Vagina (tissue), 2 donors: ENCODE results near the gene RCL1. TPM values are rescaled to one million over a fixed set of nuclear protein-coding genes. Genes with fewer than 3 reads are reported as not detected.

Experiments used
- DNase-seq, 2 donors: peaks; one replicate each; pipeline ENCODE4 v3.0.0-alpha.2; 2017; ENCODE audit errors: extremely low spot score in 2 of 2
- H3K27ac ChIP-seq: fragments of 200-600 bp; sonication (generic); one replicate; pipeline ENCODE4 v1.5.1; 2019
- H3K27me3 ChIP-seq: fragments of 200-600 bp; sonication (generic); one replicate; pipeline ENCODE4 v1.5.1; 2019
- H3K36me3 ChIP-seq, 2 donors: fragments of 200-600 bp; sonication (generic); one replicate each; pipeline ENCODE4 v1.5.1; 2017 to 2019
- H3K4me1 ChIP-seq: fragments of 200-600 bp; sonication (generic); one replicate; pipeline ENCODE4 v1.5.1; 2019
- H3K4me3 ChIP-seq, 2 donors: fragments of 200-600 bp; sonication (generic); 1 replicate in 1 of 2; 2 replicates in 1 of 2; pipeline ENCODE4 v1.5.1; 2016 to 2019
- H3K9me3 ChIP-seq: fragments of 200-600 bp; sonication (generic); one replicate; pipeline ENCODE4 v1.5.1; 2019
- POLR2A ChIP-seq, 2 donors: fragments of 450-650 bp; IDR thresholded peaks; one replicate each; pipeline ENCODE4 v1.6.1; 2017; ENCODE audit warnings: antibody characterized with exemption in 2 of 2, mild to moderate bottlenecking in 2 of 2, moderate library complexity in 2 of 2
- POLR2AphosphoS5 ChIP-seq, 2 donors: sonication (generic); formaldehyde crosslinking; IDR thresholded peaks; one replicate each; pipeline ENCODE4 v1.9.0; 2017; ENCODE audit warnings: antibody characterized with exemption in 2 of 2, mild to moderate bottlenecking in 2 of 2, low read depth in 1 of 2; ENCODE audit not compliant: insufficient read depth in 1 of 2
- intact Hi-C: fragments of 100-400 bp; cut with DNase I; formaldehyde crosslinking; loops from one replicate; pipeline ENCODE4 v1.15.1; 2023
- total RNA-seq: library from RNA; depleted of rRNA; stranded (reverse); fragments of >200 nt; gene quantifications from one replicate; pipeline ENCODE4 v1.2.3, GENCODE V29; 2016
- TF ChIP-seq, protein P1 (sequence below), 3 experiments: fragments of 450-650 bp in 2 of 3; fragments of 200-600 bp in 1 of 3; sonication (generic) in 1 of 3; IDR thresholded peaks; one replicate each; pipeline ENCODE4 v1.5.1; 2017 to 2019; ENCODE audit warnings: antibody characterized with exemption in 3 of 3, mild to moderate bottlenecking in 2 of 3, moderate library complexity in 2 of 3

The RCL1 gene
- total RNA-seq, 1 donor from 2014 or later = 24.8 TPM

- Histone ChIP-seq H3K9me3 (no peaks in the 10 kb centered on the region), H3K27me3 (no peaks in the 10 kb centered on the region), H3K4me3 (no peak overlapping the region), H3K4me1 (no peaks in the 10 kb centered on the region), H3K27ac (no peak overlapping the region), H3K36me3 (no peaks in the 10 kb centered on the region)
- intact Hi-C loops = no loop called here
- TF ChIP-seq, protein P1, sequence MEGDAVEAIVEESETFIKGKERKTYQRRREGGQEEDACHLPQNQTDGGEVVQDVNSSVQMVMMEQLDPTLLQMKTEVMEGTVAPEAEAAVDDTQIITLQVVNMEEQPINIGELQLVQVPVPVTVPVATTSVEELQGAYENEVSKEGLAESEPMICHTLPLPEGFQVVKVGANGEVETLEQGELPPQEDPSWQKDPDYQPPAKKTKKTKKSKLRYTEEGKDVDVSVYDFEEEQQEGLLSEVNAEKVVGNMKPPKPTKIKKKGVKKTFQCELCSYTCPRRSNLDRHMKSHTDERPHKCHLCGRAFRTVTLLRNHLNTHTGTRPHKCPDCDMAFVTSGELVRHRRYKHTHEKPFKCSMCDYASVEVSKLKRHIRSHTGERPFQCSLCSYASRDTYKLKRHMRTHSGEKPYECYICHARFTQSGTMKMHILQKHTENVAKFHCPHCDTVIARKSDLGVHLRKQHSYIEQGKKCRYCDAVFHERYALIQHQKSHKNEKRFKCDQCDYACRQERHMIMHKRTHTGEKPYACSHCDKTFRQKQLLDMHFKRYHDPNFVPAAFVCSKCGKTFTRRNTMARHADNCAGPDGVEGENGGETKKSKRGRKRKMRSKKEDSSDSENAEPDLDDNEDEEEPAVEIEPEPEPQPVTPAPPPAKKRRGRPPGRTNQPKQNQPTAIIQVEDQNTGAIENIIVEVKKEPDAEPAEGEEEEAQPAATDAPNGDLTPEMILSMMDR (IDR thresholded peaks at IDR 0.05) = no peak
- no peak for TF ChIP-seq POLR2AphosphoS5 (IDR thresholded peaks at IDR 0.05; ENCODE audit: insufficient read depth in 1 of 2, low read depth in 1 of 2)
- no peak for TF ChIP-seq POLR2A (IDR thresholded peaks at IDR 0.05)
- DNase-seq = no peak
Observed at GRCh38 chr9:4810565-4810964, 17.8 kb downstream of the RCL1 start.

- Histone ChIP-seq H3K36me3 (no peaks in the 10 kb centered on the region), H3K27ac (no peak overlapping the region), H3K4me1 (no peaks in the 10 kb centered on the region), H3K9me3 (no peaks in the 10 kb centered on the region), H3K27me3 (no peaks in the 10 kb centered on the region), H3K4me3 (no peak overlapping the region)
- TF ChIP-seq POLR2A (IDR thresholded peaks at IDR 0.05) (no peak), POLR2AphosphoS5 (IDR thresholded peaks at IDR 0.05; ENCODE audit: insufficient read depth in 1 of 2, low read depth in 1 of 2) (no peak)
- TF ChIP-seq, protein P1 (IDR thresholded peaks at IDR 0.05) = no peak
- DNase-seq = no peak
- intact Hi-C loops = no loop called here
Observed at GRCh38 chr9:4811824-4812223, 19.1 kb downstream of the RCL1 start.

DNA sequence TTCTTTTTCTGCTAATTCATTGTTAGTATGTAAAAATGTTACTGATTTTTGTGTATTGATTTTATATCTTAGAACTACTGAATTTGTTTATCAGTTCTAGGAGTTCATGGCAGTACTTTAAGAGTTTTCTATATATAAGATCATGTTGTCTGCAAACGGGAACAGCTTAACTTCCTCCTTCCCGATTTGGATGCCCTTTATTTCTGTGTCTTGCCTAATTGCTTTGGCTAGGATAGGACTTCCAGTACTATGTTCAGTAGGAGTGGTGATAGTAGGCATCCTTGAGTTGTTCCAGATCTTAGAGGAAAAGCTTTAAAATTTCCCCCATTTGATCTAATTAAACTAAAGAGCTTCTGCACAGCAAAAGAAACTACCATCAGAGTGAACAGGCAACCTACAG lies 20.1 kb downstream of the RCL1 start:
- H3K27me3 ChIP-seq = no peaks in the 10 kb centered on the region
- H3K36me3 ChIP-seq = no peaks in the 10 kb centered on the region
- DNase-seq = no peak
- H3K9me3 ChIP-seq = no peaks in the 10 kb centered on the region
- H3K4me3 ChIP-seq = no peak overlapping the region
- intact Hi-C loops = no loop called here
- H3K27ac ChIP-seq = no peak overlapping the region
- TF ChIP-seq POLR2A (IDR thresholded peaks at IDR 0.05) (no peak), POLR2AphosphoS5 (IDR thresholded peaks at IDR 0.05; ENCODE audit: insufficient read depth in 1 of 2, low read depth in 1 of 2) (no peak)
- TF ChIP-seq, protein P1 (IDR thresholded peaks at IDR 0.05) = no peak
- H3K4me1 ChIP-seq = no peaks in the 10 kb centered on the region

DNA sequence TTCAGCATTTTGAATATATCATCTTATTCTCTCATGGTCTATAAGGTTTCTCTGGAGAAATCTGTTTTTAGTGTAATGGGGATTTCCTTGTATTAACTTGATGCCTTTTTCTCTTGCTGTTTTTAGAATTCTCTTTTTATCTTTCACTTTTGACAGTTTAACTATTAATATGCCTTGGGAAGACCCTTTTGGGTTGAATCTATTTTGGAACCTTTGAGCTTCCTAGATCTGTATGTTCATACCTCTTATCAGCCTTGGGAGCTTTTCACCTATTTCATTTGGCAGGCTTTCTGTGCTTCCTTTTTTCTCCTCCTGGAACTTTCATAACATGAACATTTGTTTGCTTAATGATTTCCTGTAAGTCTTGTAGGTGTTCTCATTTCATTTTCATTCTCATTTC lies 22.2 kb downstream of the RCL1 start:
- no peaks in the 10 kb centered on the region for H3K27me3 ChIP-seq
- no peaks in the 10 kb centered on the region for H3K36me3 ChIP-seq
- H3K27ac ChIP-seq = no peak overlapping the region
- DNase-seq = no peak
- no peak overlapping the region for H3K4me3 ChIP-seq
- intact Hi-C loops = no loop called here
- no peaks in the 10 kb centered on the region for H3K9me3 ChIP-seq
- TF ChIP-seq POLR2AphosphoS5 (IDR thresholded peaks at IDR 0.05; ENCODE audit: insufficient read depth in 1 of 2, low read depth in 1 of 2) (no peak), POLR2A (IDR thresholded peaks at IDR 0.05) (no peak)
- TF ChIP-seq, protein P1 (IDR thresholded peaks at IDR 0.05) = no peak
- no peaks in the 10 kb centered on the region for H3K4me1 ChIP-seq

DNA sequence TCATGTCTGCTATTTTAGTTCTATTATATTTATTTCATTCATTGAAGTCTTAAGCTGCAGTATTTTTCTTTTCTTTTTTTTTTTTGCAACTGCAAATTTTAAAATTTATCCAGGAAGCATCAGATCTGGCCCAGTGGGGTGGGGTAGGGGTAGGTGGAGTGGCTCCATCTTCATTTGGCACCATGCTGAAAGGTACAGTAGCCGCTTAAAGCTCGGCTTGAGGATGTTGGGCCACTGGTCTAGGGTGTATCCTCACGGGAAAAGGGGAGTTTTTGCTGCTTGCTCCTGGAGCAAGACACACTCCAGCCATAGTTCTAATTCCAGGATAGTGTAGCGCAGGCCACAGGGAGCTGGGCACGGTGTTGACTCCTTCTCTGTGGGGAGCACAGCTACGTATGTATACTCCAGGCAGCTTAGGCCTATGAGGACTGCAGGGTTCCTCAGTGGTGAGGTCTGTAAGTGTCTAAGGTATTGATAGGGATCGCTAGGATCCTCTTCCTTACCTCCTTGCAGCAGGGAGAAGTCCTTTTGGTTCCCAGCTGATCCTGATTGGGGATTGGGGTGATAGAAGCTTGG lies 22.7 kb downstream of the RCL1 start:
- TF ChIP-seq POLR2A (IDR thresholded peaks at IDR 0.05) = no peak
- TF ChIP-seq, protein P1 (IDR thresholded peaks at IDR 0.05) = no peak
- no peak for TF ChIP-seq POLR2AphosphoS5 (IDR thresholded peaks at IDR 0.05; ENCODE audit: insufficient read depth in 1 of 2, low read depth in 1 of 2)
- H3K9me3 ChIP-seq = no peaks in the 10 kb centered on the region
- DNase-seq = no peak
- H3K27me3 ChIP-seq = no peaks in the 10 kb centered on the region
- H3K36me3 ChIP-seq = no peaks in the 10 kb centered on the region
- no peak overlapping the region for H3K4me3 ChIP-seq
- H3K4me1 ChIP-seq = no peaks in the 10 kb centered on the region
- intact Hi-C loops = no loop called here
- H3K27ac ChIP-seq = no peak overlapping the region
